ENCODE data around the gene NELFE.
A peak's percentile ranks its signal among the peaks of the same experiment; 100 is the strongest.

NELFE gene

DNA sequence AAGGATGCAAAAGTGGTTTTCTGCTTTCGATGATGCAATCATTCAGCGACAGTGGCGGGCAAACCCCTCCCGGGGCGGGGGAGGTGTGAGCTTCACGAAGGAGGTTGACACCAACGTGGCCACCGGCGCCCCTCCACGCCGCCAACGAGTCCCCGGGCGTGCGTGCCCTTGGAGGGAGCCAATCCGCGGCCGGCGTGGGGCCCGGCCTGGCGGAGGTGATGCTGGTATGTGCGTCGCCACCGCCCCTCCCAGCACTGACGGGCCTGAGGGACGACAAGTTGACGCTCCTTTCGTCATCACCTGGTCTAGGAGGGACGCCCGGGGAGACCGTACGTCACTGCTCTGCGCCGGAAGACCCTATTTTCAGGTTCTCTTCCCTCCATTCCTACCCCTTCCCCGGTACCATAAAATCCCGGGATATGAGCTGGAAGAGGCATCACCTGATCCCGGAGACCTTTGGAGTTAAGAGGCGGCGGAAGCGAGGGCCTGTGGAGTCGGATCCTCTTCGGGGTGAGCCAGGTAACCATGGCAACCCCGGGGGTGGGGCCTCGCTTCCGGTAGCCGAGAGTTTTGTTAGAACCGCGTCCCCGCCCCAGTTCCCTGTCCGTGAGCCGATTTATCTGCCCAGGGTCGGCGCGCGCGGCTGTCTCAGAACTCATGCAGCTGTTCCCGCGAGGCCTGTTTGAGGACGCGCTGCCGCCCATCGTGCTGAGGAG, 13.4 kb upstream of the NELFE start, which contains the start of gene DXO:
Gene DXO (minus strand): TSS at position 146 of the 716 bp plus-strand sequence. CDS start 463 bp downstream, outside the sequence.
- DNase-seq, result peak; percentile 96

DNA sequence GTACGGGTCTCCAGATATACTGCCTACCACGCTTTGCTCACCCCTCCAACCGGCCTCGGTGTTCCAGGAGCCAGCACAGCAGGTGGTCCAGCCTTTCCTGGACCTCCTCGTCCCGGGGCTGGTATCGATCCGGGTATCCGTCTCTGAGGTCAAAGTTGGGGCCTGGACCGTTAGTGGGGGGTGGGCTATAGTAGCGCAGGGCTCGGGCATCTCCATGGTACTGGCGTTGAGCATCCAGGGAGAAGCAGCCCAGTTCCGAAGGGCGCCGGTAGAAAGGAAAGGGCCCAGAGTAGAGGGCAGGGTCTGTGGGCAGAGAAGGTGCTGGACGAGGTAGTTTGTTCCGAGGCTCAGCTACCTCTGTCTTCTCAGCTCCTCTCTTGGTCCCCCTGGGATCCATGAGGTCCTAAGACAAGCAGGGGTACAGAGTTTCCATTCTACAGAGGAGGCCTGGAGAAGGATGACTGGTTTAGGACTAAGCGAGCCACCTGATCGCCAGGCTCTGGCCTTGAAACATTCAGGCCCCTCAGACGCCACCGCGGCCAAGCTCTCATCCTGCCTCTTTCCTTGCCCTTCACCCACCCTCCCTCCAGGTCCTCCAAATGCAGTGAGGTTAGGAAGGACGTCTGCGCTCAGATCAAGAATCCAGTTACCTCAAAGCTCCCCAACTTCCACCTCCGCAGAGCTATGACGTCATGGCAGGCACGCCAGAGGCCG, 12.7 kb upstream of the NELFE start:
- DNase-seq, result no peak

DNA sequence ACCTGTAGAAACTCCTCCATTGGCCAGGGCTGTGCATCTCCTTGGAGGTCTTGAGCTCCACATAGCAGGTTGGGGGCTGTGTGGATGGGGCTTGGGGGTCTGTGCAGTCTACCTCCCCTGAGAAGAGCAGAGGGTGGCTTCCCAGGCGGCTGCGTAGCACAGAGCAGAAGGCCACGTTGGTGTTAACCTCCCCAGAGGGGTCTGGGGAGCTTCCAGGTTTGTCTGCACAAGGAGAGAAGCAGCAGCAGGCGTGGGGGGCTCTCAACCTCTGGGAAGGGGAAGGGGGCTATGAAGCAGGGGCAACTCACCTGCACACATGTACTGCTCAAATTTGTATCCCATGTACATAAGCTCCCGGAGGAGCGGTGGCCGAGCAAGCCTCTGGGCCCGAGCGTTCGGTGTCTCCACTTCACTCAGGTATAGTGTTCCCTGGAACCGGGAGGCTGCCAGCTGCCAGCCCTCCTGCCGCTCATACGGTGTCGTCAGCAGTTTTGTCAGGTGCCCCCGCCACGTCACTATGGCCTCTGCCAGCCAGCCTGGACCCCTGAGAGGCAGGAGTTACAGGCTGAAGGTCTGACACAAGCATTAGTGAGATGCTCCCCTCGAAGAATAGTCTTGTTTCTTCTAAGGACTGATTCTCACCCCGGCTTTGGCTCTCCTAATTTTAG, 12.0 kb upstream of the NELFE start:
- no peak for DNase-seq

DNA sequence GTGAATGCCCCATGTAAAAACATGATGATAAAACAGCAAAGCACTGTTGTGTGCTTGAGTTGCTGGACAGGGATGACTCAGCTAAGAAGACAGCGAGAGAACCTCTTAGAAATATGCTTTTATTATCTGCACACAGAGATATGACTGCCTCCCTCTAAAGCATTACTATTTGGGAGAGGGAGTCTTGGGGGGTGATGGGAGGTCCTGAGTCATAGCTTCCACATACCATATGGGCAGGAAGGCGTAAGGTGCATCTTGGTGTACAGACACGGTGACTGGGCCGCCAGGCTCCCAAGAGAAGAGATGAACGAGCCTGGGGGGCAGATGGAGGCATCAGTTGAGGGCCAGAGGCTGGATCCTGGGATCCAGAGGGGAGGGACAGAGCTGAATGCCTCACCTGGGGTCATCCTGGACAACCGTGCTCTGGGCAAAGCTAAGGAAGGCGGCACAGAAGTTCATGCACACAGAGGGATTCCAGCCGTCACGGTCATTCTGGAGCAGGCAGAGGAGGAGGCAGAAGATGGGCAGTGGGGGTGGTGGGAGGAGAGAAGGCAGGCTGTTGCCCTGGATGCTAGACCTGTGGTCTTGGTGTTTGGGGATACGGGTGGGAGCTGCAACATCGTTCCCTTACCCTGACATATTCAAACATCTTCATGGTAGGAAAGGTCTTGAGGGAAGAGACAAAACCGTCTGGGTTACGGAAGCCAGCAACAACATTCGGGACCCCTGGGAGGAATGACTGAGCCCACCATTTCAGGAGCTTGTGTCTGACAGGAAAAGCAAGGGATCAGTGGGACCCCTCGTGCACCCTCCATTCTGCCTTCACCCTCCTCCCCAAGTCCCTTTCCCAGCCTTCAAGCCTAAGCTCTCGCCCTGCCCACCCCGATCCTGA, 11.2 kb upstream of the NELFE start:
- DNase-seq, result no peak

DNA sequence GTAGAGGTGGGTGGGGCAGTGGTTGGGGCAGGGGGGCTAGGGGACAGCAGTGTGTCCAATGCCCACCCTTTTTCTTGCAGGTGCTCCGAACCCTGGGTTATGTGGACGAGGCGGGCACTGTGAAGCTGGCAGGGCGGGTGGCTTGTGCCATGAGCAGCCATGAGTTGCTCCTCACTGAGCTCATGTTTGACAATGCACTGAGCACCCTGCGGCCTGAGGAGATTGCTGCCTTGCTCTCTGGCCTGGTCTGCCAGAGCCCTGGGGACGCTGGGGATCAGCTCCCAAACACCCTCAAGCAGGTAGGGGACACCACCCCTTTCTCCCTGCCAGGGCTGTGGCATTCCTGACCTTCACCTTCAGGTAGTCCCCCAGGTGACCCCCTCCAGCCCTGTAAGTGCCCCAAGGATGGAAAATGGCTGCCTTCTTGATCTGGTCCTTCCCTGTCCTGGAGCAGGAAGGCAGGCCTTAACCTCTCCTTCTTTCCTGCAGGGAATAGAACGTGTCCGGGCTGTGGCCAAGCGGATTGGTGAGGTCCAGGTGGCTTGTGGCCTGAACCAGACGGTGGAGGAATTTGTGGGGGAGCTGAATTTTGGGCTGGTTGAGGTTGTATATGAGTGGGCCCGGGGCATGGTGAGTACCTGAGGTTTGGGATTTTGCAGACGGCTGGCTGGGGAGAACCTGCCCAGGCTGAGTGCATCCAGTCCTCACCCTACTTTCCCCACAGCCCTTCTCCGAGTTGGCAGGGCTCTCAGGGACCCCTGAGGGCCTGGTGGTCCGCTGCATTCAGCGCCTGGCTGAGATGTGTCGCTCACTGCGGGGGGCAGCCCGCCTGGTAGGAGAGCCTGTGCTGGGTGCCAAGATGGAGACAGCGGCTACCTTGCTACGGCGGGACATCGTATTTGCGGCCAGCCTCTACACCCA, 10.3 kb upstream of the NELFE start:
- no peak for DNase-seq

DNA sequence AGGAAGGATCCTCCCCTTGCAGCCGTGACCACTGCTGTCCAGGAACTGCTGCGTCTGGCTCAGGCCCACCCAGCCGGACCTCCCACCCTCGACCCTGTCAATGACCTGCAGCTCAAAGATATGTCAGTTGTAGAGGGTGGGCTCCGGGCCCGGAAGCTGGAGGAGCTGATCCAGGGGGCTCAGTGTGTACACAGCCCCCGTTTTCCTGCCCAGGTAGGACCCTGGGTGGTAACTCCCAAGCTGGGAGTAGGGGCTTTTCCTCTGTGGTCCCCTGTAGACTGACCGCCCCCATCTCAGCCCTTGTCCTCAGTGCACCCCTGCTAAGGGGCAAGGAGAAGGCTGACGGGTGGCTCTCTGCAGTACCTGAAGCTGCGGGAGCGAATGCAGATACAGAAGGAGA, 9.6 kb upstream of the NELFE start:
- DNase-seq, result no peak

DNA sequence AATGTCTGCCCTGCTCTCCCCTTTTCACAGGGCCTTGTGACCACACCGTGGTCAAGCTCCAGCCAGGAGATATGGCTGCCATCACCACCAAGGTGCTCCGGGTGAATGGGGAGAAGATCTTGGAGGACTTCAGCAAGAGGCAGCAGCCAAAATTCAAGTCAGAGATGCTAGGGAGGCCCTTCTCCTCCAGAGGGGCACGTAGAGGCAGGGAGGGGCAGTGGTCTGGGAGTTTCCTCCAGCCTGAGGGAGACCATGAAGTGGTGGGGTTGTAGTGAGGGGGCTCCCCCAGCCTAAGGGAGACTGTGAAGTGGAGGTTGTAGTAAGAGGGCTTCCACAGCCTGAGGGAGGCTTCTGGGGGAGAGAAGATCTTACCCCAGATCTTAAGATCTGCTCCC, 9.2 kb upstream of the NELFE start:
- no peak for DNase-seq

DNA sequence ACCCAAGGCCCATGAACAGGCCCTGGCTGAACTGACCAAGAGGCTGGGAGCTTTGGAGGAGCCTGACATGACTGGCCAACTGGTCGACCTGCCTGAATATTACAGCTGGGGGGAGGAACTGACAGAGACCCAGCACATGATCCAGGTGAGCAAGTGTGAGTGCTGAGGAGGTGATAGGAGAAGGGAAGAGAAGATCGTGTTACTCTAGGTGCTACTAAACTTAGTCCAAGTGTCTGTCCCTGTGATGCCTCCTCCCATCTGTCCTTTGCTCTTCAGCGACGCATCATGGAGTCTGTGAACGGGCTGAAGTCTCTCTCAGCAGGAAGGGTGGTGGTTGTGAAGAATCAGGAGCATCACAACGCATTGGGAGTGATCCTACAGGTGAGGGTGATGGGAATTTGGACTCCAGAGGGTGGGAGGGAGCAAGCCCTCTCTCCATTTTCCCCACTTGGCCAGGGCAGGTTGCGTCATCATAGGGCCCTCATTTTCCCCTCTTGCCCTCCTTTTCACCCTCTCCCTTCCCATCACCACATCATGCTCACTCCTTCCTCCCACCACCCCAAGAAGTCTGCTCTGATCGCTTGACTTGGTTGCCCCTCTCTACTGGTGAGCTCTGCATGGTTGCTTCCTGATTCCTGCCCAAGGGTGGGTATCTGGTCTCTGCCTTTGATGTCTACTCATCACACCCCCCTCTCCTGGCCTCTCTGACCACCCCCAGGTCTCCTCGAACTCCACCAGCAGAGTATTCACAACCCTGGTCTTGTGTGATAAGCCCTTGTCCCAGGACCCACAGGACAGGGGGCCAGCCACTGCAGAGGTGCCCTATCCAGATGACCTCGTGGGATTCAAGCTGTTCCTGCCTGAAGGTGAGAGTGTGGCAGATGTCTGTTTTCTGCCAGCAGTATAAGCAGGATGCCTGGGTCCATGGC, 8.5 kb upstream of the NELFE start:
- DNase-seq, result no peak

DNA sequence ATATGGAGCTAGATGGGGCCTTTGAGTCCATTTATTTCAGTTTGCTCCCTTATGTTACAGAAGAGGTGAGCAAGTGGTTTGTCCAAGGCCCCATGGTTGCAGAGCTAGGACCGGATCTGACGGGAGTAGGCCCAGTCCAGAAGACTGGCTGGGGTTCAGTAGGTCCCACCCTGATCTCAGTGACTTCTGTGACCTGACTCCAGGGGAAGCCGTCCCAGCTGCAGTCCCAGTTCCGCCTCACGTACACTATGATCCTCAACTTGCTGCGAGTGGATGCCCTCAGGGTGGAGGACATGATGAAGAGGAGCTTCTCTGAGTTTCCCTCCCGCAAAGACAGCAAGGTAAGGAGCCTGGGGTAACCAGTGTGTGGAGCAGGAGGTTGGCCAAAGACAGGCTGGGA, 7.7 kb upstream of the NELFE start:
- DNase-seq, result no peak

DNA sequence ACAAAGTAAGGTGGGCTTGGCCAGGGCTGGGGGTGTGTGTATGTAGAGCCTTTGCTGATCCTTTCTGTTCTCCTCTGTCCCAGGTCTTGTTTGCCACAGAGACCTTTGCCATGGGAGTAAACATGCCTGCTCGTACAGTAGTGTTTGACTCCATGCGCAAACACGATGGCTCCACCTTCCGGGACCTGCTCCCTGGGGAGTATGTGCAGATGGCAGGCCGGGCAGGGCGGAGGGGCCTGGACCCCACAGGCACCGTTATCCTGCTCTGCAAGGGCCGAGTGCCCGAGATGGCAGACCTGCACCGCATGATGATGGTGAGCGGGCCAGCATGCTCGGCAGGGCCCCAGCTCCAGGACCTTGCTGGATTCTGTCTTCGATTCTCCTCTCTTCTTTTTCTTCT, 6.9 kb upstream of the NELFE start:
- no peak for DNase-seq

DNA sequence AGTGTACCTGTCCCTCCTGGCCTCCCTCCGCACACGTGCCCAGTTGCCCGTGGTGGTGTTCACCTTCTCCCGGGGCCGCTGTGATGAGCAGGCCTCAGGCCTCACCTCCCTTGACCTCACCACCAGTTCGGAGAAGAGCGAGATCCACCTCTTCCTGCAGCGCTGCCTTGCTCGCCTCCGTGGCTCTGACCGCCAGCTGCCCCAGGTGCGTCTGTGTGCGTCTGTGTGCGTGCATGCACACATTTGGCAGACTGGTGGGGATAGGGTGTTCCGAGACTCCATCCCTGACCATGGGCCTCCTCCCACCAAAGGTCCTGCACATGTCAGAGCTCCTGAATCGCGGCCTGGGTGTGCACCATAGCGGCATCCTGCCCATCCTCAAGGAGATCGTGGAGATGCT, 5.2 kb upstream of the NELFE start:
- no peak for DNase-seq

DNA sequence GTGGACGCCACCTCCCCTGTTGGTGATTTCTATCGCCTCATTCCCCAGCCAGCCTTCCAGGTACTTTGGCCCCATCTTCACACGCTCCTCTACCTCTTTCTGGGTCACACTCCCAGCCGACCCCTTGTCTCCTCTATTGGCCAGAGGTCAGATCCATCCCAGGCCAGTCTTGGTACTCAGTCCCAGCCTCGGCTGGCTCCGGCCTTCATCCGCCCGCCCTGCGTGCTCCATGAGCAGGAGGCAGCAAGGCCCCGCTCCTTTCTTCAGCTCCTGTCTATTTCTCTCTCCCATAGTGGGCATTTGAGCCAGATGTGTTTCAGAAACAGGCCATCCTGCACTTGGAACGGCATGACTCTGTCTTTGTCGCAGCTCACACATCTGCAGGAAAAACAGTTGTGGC, 2.8 kb upstream of the NELFE start:
- DNase-seq, result no peak

DNA sequence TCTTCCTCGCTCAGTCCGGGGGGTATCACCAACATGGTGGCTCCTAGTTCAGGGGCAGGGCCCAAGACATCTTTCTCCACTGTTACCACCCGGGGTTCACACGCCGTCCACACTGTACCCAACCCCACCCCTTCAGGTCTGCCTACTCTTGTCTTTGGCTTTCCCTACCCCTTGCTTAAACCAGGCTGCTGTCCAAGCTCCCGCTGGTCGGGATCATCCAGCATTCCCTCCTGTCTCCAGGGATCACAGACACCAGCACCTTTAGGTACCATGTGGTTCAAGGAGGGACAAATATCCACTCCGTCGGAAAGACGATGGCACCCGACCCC, 395 bp downstream of the NELFE start:
- DNase-seq, result no peak

DNA sequence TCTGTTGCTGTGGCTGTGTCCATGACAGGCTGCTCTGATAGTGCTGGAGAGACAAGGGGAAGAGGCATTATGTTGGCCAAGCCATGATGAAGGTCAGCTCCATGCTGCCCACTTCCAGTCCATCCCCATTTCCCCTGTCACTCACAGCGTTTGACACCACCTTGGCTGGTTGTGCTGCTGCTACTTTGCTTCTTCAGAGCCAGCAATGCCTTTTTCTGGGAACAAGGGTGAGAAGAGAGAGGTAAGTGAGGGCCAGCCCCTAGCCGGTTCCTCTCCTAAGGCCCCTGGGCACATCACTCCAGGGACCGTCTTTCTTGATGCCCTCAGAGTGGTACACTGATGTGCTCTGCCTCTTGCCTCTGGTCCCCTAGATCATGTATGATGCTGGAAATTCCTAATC, 2.0 kb downstream of the NELFE start:
- no peak for DNase-seq

DNA sequence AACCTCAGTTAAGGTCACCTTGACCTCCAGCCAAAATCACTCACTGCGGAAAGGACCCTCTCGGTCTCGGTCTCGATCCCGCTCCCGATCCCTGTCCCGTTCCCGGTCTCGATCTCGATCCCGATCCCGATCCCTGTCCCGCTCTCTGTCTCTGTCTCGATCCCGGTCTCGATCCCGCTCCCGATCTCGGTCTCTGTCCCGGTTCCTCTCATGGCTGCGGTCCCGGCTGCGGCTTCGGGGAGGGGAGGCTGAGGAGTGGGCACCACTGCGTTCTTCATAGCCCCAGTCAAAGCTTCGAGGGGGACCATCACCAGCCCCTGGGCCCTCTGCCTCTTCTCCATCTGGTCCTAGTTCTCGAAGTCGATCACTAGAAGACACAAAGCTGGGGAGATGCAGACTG, 4.3 kb downstream of the NELFE start:
- no peak for DNase-seq

DNA sequence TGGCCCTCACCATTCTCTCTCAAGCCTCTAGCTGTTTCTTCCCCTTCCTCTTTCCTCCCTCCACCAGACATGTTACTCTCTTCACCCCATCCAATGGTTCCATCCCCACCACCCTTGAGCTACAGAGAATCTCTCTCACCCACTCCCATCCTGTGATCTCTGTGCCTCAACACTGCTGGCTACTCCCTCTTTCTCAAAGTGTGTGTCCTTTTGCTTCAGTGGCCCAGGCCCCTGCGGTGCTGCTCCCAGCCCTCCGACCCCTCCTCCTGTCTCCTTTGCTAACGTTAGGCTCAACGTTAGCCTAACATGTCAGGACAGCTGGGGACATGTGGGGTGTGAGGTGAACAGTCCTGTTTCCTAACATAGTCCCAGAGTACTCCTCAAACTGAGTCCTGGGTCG, 5.9 kb downstream of the NELFE start:
- no peak for DNase-seq

DNA sequence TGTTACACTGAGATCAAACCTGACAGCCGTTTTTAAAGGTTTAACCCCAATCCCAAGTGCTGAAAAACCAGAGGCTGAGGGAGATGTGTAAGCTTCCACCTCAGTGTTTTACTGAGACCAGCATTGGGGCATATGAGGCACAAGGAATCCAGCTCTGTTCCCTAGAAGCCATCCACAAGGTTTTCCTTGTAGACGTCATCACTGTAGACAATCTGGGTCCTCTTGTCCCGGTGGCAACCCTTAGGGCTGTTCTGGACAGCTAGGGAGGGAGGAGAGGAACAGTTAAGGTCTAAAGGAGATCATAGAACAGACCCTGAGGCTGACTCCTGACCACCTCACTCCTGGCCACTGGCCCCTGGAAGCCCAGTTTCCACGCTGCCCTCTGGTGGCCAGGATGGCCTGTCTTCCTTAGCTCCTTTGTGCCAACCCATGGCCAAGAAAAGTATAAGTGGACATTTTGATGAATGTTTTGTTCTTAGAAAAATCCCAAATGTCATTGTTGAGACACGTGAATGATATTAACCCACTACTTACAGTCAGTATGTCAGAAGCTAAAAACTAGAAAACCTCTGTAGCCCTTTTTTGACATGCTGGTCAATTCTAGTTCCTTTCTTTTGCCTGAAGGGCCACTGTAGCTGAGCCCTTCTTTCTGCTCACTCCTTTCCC, 6.5 kb downstream of the NELFE start:
- no peak for DNase-seq

DNA sequence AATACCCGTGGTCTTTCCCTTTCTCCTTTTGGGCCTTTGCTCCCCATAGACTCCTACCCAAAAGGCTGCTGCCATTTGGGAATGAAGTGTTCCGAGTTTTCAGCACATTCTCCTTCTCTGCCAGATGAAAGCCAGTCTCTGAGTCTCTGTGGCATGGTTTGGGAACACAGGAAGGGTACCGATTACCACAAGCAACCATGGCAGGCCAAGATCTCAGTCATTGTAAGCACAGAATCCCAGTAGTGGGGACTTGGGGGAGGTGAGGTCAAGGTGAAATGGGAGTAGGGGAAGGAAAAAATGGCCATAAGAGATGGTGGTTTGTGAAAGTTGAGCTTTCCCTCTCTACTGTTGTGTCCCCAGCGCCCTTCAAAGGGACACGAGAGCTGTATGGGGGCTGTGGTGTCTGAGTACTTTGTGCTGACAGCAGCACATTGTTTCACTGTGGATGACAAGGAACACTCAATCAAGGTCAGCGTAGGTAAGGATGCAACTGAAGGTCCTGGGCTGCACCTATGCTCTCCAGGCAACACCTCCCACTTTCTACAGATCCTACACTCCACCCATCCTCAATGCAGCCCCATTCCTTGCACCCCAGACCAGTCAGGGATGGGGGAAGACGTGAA, 8.7 kb downstream of the NELFE start:
- no peak for DNase-seq

DNA sequence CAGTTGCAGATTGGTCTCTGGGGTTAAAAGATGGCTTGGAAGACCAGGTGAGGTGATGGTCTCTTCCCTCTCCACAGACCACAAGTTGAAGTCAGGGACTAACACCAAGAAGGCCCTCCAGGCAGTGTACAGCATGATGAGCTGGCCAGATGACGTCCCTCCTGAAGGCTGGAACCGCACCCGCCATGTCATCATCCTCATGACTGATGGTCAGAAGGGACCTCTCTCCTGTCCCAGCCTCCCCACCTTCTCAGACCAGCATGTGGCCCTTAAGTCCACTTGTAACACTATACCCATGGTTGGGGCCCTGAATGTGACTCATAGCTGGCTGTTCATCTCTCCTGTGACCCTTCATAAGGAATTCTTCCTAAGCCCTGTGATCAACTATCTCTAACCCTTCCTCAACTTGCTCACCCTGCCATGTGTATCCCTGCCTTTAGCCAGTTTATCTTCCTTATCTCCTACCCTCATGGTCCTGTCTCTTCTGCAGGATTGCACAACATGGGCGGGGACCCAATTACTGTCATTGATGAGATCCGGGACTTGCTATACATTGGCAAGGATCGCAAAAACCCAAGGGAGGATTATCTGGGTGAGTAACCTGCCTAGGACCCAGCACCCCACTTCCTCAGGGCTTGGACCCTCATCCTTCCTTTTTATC, 9.9 kb downstream of the NELFE start:
- DNase-seq, result no peak
